SK-N-SH treated with all-trans-retinoic acid at 6 μM for 48 hours (cell line): Measurements from ENCODE around the gene FLT4.

Experiments used
- CSDC2 ChIP-seq: fragments of 250-450 bp; sonication (Bioruptor Pico); IDR thresholded peaks from 2 replicates; pipeline ENCODE4 v1.5.0; 2020; ENCODE audit warnings: mild to moderate bottlenecking, moderate library complexity
- SNAI2 ChIP-seq: fragments of 250-450 bp; sonication (Bioruptor Pico); IDR thresholded peaks from 2 replicates; pipeline ENCODE4 v1.5.0; 2020; ENCODE audit warnings: mild to moderate bottlenecking, moderate library complexity
- TCF4 ChIP-seq: fragments of 250-450 bp; sonication (Bioruptor Pico); IDR thresholded peaks from 2 replicates; pipeline ENCODE4 v1.8.0; 2021; ENCODE audit warnings: mild to moderate bottlenecking, moderate library complexity, borderline replicate concordance
- ZFP3 ChIP-seq: fragments of 250-450 bp; sonication (Bioruptor Pico); IDR thresholded peaks from 2 replicates; pipeline ENCODE4 v1.5.0; 2020; ENCODE audit warnings: mild to moderate bottlenecking, moderate library complexity
- ZFP30 ChIP-seq: fragments of 450-650 bp; formaldehyde crosslinking; IDR thresholded peaks from 2 replicates; pipeline ENCODE4 v1.5.0; 2022; ENCODE audit warnings: mild to moderate bottlenecking, moderate library complexity
- TF ChIP-seq, protein P1 (sequence below): fragments of 250-450 bp; sonication (Bioruptor Pico); IDR thresholded peaks from 2 replicates; pipeline ENCODE4 v1.8.0; 2020; ENCODE audit warnings: mild to moderate bottlenecking, moderate library complexity, borderline replicate concordance
- TF ChIP-seq, protein P2 (sequence below): fragments of 250-450 bp; sonication (Bioruptor Pico); IDR thresholded peaks from 2 replicates; pipeline ENCODE4 v1.5.0; 2020; ENCODE audit warnings: mild to moderate bottlenecking, moderate library complexity
- TF ChIP-seq, protein P3 (sequence below): fragments of 250-450 bp; sonication (Bioruptor Pico); IDR thresholded peaks from 2 replicates; pipeline ENCODE4 v1.5.1; 2020; ENCODE audit warnings: low read depth, mild to moderate bottlenecking, moderate library complexity
- TF ChIP-seq, protein P4 (sequence below): fragments of 250-450 bp; sonication (Bioruptor Pico); IDR thresholded peaks from 2 replicates; pipeline ENCODE4 v1.5.1; 2021; ENCODE audit warnings: mild to moderate bottlenecking, moderate library complexity
- TF ChIP-seq, protein P5 (sequence below): fragments of 250-450 bp; sonication (Bioruptor Pico); IDR thresholded peaks from 2 replicates; pipeline ENCODE4 v1.8.0; 2021; ENCODE audit warnings: low read depth, mild to moderate bottlenecking, moderate library complexity, borderline replicate concordance

DNA sequence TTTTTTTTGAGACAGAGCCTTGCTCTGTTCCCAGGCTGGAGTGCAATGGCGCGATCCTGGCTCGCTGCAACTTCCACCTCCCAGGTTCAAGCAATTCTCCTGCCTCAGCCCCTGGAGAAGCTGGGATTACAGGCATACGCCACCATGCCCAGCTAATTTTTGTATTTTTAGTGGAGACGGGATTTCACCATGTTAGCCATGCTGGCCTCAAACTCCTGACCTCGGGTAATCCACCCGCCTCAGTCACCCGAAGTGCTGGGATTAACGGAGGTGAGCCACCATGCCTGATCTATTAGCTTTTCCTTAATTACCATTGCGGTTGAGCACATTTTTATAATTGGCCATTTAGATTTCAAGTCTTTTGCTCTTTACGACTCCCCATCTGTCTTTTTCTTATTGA is 2.9 kb upstream of the FLT4 start:
- TF ChIP-seq, protein P1, sequence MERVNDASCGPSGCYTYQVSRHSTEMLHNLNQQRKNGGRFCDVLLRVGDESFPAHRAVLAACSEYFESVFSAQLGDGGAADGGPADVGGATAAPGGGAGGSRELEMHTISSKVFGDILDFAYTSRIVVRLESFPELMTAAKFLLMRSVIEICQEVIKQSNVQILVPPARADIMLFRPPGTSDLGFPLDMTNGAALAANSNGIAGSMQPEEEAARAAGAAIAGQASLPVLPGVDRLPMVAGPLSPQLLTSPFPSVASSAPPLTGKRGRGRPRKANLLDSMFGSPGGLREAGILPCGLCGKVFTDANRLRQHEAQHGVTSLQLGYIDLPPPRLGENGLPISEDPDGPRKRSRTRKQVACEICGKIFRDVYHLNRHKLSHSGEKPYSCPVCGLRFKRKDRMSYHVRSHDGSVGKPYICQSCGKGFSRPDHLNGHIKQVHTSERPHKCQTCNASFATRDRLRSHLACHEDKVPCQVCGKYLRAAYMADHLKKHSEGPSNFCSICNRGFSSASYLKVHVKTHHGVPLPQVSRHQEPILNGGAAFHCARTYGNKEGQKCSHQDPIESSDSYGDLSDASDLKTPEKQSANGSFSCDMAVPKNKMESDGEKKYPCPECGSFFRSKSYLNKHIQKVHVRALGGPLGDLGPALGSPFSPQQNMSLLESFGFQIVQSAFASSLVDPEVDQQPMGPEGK (CRISPR knock-in tag) = no peak
- TF ChIP-seq, protein P2, sequence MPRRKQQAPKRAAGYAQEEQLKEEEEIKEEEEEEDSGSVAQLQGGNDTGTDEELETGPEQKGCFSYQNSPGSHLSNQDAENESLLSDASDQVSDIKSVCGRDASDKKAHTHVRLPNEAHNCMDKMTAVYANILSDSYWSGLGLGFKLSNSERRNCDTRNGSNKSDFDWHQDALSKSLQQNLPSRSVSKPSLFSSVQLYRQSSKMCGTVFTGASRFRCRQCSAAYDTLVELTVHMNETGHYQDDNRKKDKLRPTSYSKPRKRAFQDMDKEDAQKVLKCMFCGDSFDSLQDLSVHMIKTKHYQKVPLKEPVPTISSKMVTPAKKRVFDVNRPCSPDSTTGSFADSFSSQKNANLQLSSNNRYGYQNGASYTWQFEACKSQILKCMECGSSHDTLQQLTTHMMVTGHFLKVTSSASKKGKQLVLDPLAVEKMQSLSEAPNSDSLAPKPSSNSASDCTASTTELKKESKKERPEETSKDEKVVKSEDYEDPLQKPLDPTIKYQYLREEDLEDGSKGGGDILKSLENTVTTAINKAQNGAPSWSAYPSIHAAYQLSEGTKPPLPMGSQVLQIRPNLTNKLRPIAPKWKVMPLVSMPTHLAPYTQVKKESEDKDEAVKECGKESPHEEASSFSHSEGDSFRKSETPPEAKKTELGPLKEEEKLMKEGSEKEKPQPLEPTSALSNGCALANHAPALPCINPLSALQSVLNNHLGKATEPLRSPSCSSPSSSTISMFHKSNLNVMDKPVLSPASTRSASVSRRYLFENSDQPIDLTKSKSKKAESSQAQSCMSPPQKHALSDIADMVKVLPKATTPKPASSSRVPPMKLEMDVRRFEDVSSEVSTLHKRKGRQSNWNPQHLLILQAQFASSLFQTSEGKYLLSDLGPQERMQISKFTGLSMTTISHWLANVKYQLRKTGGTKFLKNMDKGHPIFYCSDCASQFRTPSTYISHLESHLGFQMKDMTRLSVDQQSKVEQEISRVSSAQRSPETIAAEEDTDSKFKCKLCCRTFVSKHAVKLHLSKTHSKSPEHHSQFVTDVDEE (CRISPR knock-in tag) = no peak
- no peak for TF ChIP-seq ZFP30 (CRISPR knock-in tag)
- TF ChIP-seq, protein P3, sequence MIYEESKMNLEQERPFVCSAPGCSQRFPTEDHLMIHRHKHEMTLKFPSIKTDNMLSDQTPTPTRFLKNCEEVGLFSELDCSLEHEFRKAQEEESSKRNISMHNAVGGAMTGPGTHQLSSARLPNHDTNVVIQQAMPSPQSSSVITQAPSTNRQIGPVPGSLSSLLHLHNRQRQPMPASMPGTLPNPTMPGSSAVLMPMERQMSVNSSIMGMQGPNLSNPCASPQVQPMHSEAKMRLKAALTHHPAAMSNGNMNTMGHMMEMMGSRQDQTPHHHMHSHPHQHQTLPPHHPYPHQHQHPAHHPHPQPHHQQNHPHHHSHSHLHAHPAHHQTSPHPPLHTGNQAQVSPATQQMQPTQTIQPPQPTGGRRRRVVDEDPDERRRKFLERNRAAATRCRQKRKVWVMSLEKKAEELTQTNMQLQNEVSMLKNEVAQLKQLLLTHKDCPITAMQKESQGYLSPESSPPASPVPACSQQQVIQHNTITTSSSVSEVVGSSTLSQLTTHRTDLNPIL = no peak
- TF ChIP-seq SNAI2 = no peak
- no peak for TF ChIP-seq ZFP3 (CRISPR knock-in tag)
- TF ChIP-seq, protein P4, sequence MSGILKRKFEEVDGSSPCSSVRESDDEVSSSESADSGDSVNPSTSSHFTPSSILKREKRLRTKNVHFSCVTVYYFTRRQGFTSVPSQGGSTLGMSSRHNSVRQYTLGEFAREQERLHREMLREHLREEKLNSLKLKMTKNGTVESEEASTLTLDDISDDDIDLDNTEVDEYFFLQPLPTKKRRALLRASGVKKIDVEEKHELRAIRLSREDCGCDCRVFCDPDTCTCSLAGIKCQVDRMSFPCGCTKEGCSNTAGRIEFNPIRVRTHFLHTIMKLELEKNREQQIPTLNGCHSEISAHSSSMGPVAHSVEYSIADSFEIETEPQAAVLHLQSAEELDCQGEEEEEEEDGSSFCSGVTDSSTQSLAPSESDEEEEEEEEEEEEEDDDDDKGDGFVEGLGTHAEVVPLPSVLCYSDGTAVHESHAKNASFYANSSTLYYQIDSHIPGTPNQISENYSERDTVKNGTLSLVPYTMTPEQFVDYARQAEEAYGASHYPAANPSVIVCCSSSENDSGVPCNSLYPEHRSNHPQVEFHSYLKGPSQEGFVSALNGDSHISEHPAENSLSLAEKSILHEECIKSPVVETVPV (CRISPR knock-in tag) = no peak
- TF ChIP-seq, protein P5, sequence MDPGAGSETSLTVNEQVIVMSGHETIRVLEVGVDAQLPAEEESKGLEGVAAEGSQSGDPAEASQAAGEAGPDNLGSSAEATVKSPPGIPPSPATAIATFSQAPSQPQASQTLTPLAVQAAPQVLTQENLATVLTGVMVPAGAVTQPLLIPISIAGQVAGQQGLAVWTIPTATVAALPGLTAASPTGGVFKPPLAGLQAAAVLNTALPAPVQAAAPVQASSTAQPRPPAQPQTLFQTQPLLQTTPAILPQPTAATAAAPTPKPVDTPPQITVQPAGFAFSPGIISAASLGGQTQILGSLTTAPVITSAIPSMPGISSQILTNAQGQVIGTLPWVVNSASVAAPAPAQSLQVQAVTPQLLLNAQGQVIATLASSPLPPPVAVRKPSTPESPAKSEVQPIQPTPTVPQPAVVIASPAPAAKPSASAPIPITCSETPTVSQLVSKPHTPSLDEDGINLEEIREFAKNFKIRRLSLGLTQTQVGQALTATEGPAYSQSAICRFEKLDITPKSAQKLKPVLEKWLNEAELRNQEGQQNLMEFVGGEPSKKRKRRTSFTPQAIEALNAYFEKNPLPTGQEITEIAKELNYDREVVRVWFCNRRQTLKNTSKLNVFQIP = no peak
- TF ChIP-seq CSDC2 (CRISPR knock-in tag) = no peak
- TF ChIP-seq TCF4 (CRISPR knock-in tag) = no peak
